Keratinocyte (primary cell): ENCODE data around the gene FOS. TPM values are rescaled to one million over a fixed set of nuclear protein-coding genes. Genes with fewer than 3 reads are reported as not detected.

Source experiments
- DNase-seq: peaks from one replicate; pipeline ENCODE4 v3.0.0-alpha.2; 2011; ENCODE audit warnings: low read depth, missing footprints, low spot score
- FAIRE-seq: peaks from 2 replicates; lab custom pipeline; 2011; peaks lifted over from hg19 to GRCh38; lab: Jason Lieb, UNC
- H2AFZ ChIP-seq: 2 replicates; pipeline ENCODE4 v1.6.0; 2012; ENCODE audit warnings: low read length, control low read depth, inconsistent platforms; ENCODE audit not compliant: control insufficient read depth
- H3K27ac ChIP-seq: 2 replicates; pipeline ENCODE4 v1.5.1; 2011; ENCODE audit warnings: low read length; ENCODE audit not compliant: control insufficient read depth, insufficient read depth
- H3K27me3 ChIP-seq: 3 replicates; pipeline ENCODE4 v1.6.0; 2011; ENCODE audit warnings: low read length; ENCODE audit not compliant: control insufficient read depth, insufficient read depth; ENCODE audit errors: extremely low read depth
- H3K36me3 ChIP-seq, 2 experiments: 2 replicates in 1 of 2; 3 replicates in 1 of 2; pipeline ENCODE4 v1.5.1; 2011; ENCODE audit warnings: low read length in 2 of 2, mild to moderate bottlenecking in 1 of 2; ENCODE audit not compliant: control insufficient read depth in 2 of 2, insufficient read depth in 2 of 2; ENCODE audit errors: extremely low read depth in 1 of 2
- H3K4me1 ChIP-seq: 3 replicates; pipeline ENCODE4 v1.5.1; 2011; ENCODE audit warnings: low read length; ENCODE audit not compliant: control insufficient read depth, insufficient read depth; ENCODE audit errors: extremely low read depth
- H3K4me2 ChIP-seq: 3 replicates; pipeline ENCODE4 v1.6.0; 2011; ENCODE audit warnings: low read depth, low read length; ENCODE audit not compliant: control insufficient read depth, insufficient read depth; ENCODE audit errors: extremely low read depth
- H3K4me3 ChIP-seq, 3 experiments: fragments of 200-600 bp in 1 of 3; sonication (generic) in 1 of 3; 2 replicates in 2 of 3; 3 replicates in 1 of 3; pipeline ENCODE4 v1.5.1; 2011 to 2016; ENCODE audit warnings: low read length in 3 of 3, mild to moderate bottlenecking in 3 of 3, control low read depth in 2 of 3, inconsistent platforms in 1 of 3, low read depth in 1 of 3, mixed read lengths in 1 of 3, mixed run types in 1 of 3, moderate library complexity in 1 of 3; ENCODE audit not compliant: control insufficient read depth in 2 of 3, insufficient read depth in 2 of 3; ENCODE audit errors: extremely low read depth in 1 of 3
- H3K79me2 ChIP-seq: 2 replicates; pipeline ENCODE4 v1.6.0; 2012; ENCODE audit warnings: low read length; ENCODE audit not compliant: control insufficient read depth, insufficient read depth
- H3K9ac ChIP-seq: 3 replicates; pipeline ENCODE4 v1.6.0; 2011; ENCODE audit warnings: low read length; ENCODE audit not compliant: control insufficient read depth, insufficient read depth; ENCODE audit errors: extremely low read depth
- H3K9me1 ChIP-seq: 3 replicates; pipeline ENCODE4 v1.6.0; 2011; ENCODE audit warnings: low read length; ENCODE audit not compliant: control insufficient read depth, insufficient read depth; ENCODE audit errors: extremely low read depth
- H3K9me3 ChIP-seq: 2 replicates; pipeline ENCODE4 v1.5.1; 2012; ENCODE audit warnings: low read depth, low read length; ENCODE audit not compliant: control insufficient read depth
- H4K20me1 ChIP-seq: 3 replicates; pipeline ENCODE4 v1.6.0; 2011; ENCODE audit warnings: low read length; ENCODE audit not compliant: control insufficient read depth, insufficient read depth; ENCODE audit errors: extremely low read depth
- CTCF ChIP-seq, 3 experiments: IDR thresholded peaks in 1 of 3; conservative IDR thresholded peaks in 1 of 3; optimal IDR thresholded peaks in 1 of 3; 2 replicates in 2 of 3; 3 replicates in 1 of 3; pipeline versions ENCODE3 to v1.5.1; 2011; ENCODE audit warnings: low read length in 3 of 3, mild to moderate bottlenecking in 3 of 3, moderate library complexity in 2 of 3, control low read depth in 1 of 3, inconsistent platforms in 1 of 3; ENCODE audit not compliant: insufficient read depth in 2 of 3; ENCODE audit errors: extremely low read depth in 1 of 3
- EZH2 ChIP-seq: IDR thresholded peaks from one replicate; pipeline ENCODE4 v1.6.1; 2012; ENCODE audit warnings: inconsistent platforms, mild to moderate bottlenecking, low read length, moderate library complexity
- dilution Hi-C: fragments of 300-500 bp; cut with MboI; formaldehyde crosslinking; loops from one replicate; pipeline ENCODE4 v1.7.0; 2020; ENCODE audit warnings: low sequenced_read_pairs; ENCODE audit not compliant: extremely low pct_ligation_motif_present
- polyA plus RNA-seq, 5 experiments: library from polyadenylated mRNA; depleted of rRNA in 3 of 5; stranded (reverse) in 3 of 5; stranded (forward) in 1 of 5; unstranded in 1 of 5; fragments of >200 nt; gene quantifications; 1 replicate in 1 of 5; 2 replicates in 3 of 5; 3 replicates in 1 of 5; pipeline versions ENCODE4 v1.2.1 to v1.2.3, GENCODE V29; 2011 to 2012; ENCODE audit warnings: missing spikeins in 2 of 5, low read depth in 1 of 5, low replicate concordance in 1 of 5

FOS gene
- polyA plus RNA-seq, 1 donor (not counting 4 experiments of a cell fraction or from before 2014, with no cell fraction given), result 121 TPM

GRCh38 chr14:75328558-75329155 is 50.0 kb downstream of the FOS start:
- dilution Hi-C loops, result no loop called here
- no peaks in the 10 kb centered on the region for H3K9me3 ChIP-seq
- no peak overlapping the region for H3K27ac ChIP-seq
- H2AFZ ChIP-seq, result no peak overlapping the region
- DNase-seq, result no peak
- H3K4me3 ChIP-seq, result no peak overlapping the region
- no peaks in the 10 kb centered on the region for H3K79me2 ChIP-seq
- TF ChIP-seq EZH2, result no peak
- TF ChIP-seq CTCF (optimal IDR thresholded peaks at IDR 0.05 in 1 of 3, IDR thresholded peaks at IDR 0.05 in 1 of 3, conservative IDR thresholded peaks at IDR 0.05 in 1 of 3; ENCODE audit: extremely low read depth in 1 of 3, insufficient read depth in 2 of 3, low read length in 3 of 3), result no peak
- no peak overlapping the region for H3K4me2 ChIP-seq
- H4K20me1 ChIP-seq, result no peaks in the 10 kb centered on the region
- H3K9me1 ChIP-seq, result no peaks in the 10 kb centered on the region
- H3K9ac ChIP-seq, result no peak overlapping the region
- H3K36me3 ChIP-seq, result no peaks in the 10 kb centered on the region
- H3K27me3 ChIP-seq, result peaks cover 8% of the 10 kb centered on the region
- no peaks in the 10 kb centered on the region for H3K4me1 ChIP-seq
- FAIRE-seq, result no peak

- Histone ChIP-seq H3K27me3 (peaks cover 8% of the 10 kb centered on the region), H3K79me2 (no peaks in the 10 kb centered on the region), H3K9ac (no peak overlapping the region), H3K4me2 (no peak overlapping the region), H3K27ac (no peak overlapping the region), H3K9me1 (no peaks in the 10 kb centered on the region), H3K4me3 (no peak overlapping the region), H3K9me3 (no peaks in the 10 kb centered on the region), H2AFZ (no peak overlapping the region), H3K36me3 (no peaks in the 10 kb centered on the region), H3K4me1 (no peaks in the 10 kb centered on the region), H4K20me1 (no peaks in the 10 kb centered on the region)
- dilution Hi-C loops, result no loop called here
- no peak for TF ChIP-seq CTCF (optimal IDR thresholded peaks at IDR 0.05 in 1 of 3, IDR thresholded peaks at IDR 0.05 in 1 of 3, conservative IDR thresholded peaks at IDR 0.05 in 1 of 3; ENCODE audit: extremely low read depth in 1 of 3, insufficient read depth in 2 of 3, low read length in 3 of 3)
- TF ChIP-seq EZH2, result no peak
- FAIRE-seq (no peak), DNase-seq (no peak)
These were observed 50.7 kb downstream of the FOS start for GRCh38 chr14:75329369-75329768.
